RCC 7860 (cell line): ENCODE measurements around the gene MAP10.

Experiments
- DNase-seq: peaks from one replicate; pipeline ENCODE4 v3.0.0-alpha.2; 2015; ENCODE audit warnings: low spot score
- FAIRE-seq: peaks from 2 replicates; lab custom pipeline; 2012; peaks lifted over from hg19 to GRCh38; lab: Jason Lieb, UNC

MAP10 gene

DNA sequence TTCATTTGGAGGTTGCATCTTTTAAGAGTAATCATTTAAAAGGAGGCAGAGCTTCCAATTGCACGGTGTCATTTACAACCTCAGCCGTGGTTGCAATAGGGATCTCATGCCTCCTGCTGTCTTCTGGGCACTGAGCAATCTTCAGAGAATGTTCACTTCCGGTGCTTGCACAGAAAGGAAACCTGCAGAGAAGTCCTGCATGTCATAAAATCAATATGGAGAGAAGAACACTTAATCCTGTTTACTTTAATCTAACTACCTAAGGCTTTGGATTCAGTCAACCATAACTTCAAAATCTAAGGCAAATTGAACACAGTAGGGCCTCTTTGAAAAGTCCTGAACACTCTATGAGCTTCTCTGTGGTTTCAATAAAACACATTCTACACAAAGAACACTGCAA lies 11.3 kb upstream of the MAP10 start:
- DNase-seq (peak; percentile 77), FAIRE-seq (peak; percentile 85)

DNA sequence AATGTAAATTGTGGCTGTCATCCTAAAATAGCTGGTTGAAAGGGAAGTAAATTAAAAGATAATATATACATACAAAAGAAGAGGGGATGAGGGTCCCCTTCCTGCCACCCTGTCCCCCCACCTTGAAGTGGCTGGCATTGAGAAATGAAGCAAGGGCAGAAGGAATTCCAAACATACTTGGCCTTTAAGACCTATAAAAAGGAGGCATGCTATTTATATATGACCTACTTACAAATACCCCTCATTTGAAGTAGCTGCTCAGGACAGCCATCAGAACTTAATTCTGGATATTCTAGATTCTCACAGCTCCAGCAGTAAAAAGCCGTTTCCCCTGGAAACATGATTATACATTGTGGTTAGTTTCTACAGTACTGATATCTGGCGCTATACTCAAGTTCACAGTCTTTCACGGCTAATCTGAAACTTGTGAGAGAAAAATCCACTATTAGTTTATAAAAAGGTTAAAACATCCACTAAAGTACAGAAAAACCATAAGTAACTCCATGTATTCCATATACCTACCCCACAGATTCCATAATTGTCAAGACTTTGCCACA lies 9.6 kb upstream of the MAP10 start:
- FAIRE-seq (no peak), DNase-seq (no peak)

DNA sequence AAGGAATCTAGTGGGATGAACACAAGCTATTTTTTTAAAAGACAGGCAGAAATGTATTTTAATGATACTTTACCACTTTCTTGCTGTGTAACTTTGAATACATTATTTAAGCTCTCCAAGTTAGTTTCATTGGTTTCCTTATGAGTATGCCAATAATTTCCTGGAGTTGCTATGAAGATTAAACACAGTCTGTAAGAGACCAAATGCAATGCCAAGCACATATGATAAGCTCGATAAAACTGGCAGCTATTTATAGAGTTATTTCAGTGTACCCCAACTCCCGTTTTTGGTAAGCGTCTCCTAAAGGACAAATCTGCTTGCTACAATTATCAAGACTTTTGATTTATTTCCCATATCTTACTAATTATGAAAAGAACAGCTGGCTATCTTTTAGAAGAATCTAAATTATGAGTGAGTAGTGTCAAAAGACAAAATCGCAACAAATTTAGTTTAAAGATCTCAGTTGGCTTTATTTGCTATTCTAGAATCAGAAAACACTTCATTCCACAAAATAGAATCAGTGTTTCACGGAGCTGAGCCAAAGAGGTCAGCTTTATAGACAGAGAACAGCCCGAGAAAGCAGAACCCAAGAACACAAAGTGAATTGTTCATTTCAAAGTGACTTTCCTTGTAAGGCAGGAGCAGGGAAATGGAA lies 7.2 kb upstream of the MAP10 start:
- FAIRE-seq (no peak), DNase-seq (no peak)

GRCh38 chr1:232798920-232799319 lies 6.3 kb upstream of the MAP10 start:
- FAIRE-seq (no peak), DNase-seq (no peak)

- no peak for DNase-seq
Measured at GRCh38 chr1:232806186-232806510, 932 bp downstream of the MAP10 start.

GRCh38 chr1:232810856-232811255 lies 5.6 kb downstream of the MAP10 start:
- DNase-seq = no peak
- no peak for FAIRE-seq

More at GRCh38 chr1:232806186-232806510, 932 bp downstream of the MAP10 start:
- no peak for FAIRE-seq

- no peak for DNase-seq
- no peak for FAIRE-seq
Measured at GRCh38 chr1:232812560-232812959, 7.3 kb downstream of the MAP10 start.

DNA sequence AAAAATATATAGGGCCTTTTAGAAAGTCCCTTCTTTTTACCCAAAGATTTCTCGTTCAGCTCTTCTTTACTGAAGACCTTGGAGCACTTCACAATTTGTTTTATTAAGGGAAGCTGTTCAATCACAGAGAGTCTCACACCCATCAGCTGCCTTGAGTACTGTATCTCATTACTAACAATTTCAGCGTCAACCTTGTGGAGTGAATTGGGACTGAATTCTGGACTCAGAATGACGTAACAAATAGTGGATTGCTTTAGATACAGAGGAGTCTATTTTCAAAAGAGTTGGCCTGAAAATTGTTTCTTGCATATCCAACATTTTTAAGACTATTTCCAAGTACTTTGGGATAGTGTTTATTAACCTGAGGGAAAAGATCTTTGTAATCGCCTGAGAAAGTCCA lies 7.9 kb downstream of the MAP10 start:
- no peak for FAIRE-seq
- no peak for DNase-seq

GRCh38 chr1:232813760-232814159 lies 8.5 kb downstream of the MAP10 start:
- no peak for FAIRE-seq

GRCh38 chr1:232816324-232816723 lies 11.1 kb downstream of the MAP10 start:
- FAIRE-seq (no peak), DNase-seq (no peak)

More at GRCh38 chr1:232813760-232814159, 8.5 kb downstream of the MAP10 start:
- no peak for DNase-seq

DNA sequence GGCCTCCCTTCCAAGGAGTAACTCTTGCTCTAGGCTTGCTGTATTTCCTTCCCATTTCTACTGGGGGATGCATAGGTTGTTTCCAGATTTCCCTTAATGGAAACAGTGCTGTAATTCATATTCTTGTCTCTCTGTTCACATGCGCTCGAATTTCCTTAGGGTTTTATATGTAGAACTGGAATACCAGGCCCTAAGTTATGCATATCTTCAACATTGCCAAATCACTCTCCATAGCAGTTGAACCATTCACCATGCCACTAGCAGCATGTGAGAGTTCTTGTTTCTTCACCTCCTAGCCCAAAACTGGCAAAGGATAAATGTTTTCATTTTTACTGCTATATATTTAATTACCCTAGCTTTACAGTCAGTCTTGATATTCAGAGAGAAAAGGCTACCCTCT lies 12.8 kb downstream of the MAP10 start:
- DNase-seq = no peak
- FAIRE-seq = no peak

- FAIRE-seq (no peak), DNase-seq (no peak)
Measured at GRCh38 chr1:232820431-232820830, 15.2 kb downstream of the MAP10 start.

GRCh38 chr1:232822530-232822929 lies 17.3 kb downstream of the MAP10 start:
- FAIRE-seq (no peak), DNase-seq (no peak)

GRCh38 chr1:232826318-232826717 lies 21.1 kb downstream of the MAP10 start:
- no peak for DNase-seq
- no peak for FAIRE-seq

DNA sequence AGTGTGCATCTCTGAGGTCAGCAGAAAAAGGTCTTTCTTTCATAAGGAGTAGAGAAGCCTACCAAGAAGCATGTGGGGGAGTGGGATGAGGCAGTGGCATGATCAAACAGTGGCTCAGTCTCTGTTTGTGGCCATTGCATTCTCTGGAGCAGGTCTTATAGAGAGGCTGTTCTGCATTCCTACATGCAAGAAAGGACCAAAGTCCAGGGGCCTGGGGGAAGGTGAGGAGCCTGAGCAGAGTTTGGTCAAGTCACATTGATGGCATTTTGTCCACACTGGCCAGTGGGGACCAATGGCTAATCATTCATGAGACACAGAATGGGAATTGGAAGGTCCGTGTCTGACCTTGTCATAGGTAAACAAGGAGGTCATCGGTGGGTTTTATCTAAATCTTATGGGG lies 25.4 kb downstream of the MAP10 start:
- FAIRE-seq = no peak
- no peak for DNase-seq

- no peak for FAIRE-seq
- DNase-seq = no peak
Measured at GRCh38 chr1:232831895-232832294, 26.7 kb downstream of the MAP10 start.

DNA sequence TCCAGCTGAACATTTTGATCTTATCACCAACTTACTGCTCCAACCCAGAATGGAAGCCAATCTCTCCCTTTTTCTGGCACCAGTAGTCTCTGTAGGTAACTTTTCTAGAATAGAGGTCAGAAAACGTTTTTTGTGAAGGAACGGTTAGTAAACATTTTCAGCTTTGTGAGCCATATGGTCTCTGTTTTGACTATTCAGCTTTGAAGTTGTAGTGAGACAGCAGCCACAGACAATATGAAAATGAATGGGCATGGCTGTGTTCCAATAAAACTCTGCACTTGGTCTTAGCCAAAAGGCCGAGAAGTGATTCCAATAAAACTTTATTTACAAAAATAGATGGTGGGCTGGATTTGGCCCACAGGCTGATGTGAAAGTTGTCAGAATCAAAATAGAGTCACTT lies 28.9 kb downstream of the MAP10 start:
- FAIRE-seq = no peak

GRCh38 chr1:232835166-232835565 lies 29.9 kb downstream of the MAP10 start:
- no peak for FAIRE-seq

More for the DNA sequence above, 28.9 kb downstream of the MAP10 start:
- DNase-seq = no peak

GRCh38 chr1:232837087-232837486 lies 31.9 kb downstream of the MAP10 start:
- DNase-seq (peak; percentile 18), FAIRE-seq (peak; percentile 57)

More at GRCh38 chr1:232835166-232835565, 29.9 kb downstream of the MAP10 start:
- DNase-seq = no peak

DNA sequence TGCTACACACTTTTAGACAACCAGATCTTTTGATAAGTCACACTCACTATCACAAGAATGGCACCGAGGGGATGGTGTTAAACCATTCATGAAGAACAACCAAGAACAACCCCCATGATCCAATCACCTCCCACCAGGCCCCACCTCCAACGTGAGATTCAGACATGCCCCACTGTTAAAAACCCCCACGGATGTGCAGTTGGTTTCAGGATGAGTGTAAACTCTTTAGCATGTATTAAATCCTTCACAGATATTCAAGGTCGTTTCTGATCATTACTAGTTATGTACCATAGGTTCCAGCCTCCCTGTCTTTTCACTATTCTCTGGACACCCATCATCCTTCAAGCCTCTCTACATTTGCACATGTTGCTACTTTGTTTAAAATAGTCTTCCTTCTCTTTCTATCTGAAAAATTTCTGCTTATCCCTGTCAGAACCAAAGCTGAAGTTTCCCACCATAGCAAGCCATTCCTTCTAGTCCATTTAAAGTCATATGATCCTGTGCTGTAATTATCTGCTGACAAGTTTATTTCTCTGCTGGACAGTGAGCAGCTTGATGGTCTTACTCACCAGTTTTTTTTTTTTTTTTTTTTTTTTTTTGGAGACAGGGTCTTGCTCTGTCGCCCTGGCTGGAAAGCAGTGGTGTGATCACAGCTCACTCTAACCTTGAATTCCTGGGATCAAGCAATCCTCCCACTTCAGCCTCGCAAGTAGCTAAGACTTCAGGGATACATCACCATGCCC lies 36.8 kb downstream of the MAP10 start:
- no peak for DNase-seq
- FAIRE-seq = no peak

GRCh38 chr1:232844791-232845190 lies 39.6 kb downstream of the MAP10 start:
- peak; percentile 94 for DNase-seq

DNA sequence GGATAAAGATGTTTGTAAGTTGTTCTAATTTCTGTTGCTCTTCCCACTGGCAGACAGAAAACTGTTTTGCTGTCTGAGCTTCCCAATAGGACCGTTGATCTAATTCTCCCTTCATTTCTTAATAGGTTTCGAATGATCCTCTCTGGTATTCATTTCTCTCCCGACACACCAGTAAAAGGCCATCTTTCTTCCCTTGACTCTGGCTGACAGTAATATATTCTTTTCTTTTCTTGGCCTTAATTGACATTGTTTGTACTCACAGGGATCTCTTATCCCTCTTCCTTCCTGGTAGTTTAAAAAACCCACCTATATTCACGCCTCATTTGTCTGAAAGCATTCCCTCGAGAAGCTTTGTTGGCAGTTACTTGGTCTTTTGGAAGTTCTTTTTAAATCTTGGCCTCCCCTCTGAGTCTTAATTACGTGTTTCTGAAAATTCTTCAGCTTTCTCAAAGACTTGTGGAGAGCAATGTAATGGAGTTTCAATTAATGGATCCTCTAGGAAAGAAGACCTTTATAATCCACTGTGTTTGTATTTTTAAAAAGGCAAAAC lies 40.3 kb downstream of the MAP10 start:
- DNase-seq (no peak), FAIRE-seq (no peak)

More at GRCh38 chr1:232844791-232845190, 39.6 kb downstream of the MAP10 start:
- peak; percentile 94 for FAIRE-seq
